CD4-positive, alpha-beta T cell treated with Interleukin-17A for 4 hours (primary cell): ENCODE data around the gene ERAL1.
A peak's percentile ranks its signal among the peaks of the same experiment; 100 is the strongest.

ENCODE experiments used
- DNase-seq: peaks from one replicate; pipeline ENCODE4 v3.0.0-alpha.2; 2020; ENCODE audit warnings: mixed read lengths

The ERAL1 gene

DNA sequence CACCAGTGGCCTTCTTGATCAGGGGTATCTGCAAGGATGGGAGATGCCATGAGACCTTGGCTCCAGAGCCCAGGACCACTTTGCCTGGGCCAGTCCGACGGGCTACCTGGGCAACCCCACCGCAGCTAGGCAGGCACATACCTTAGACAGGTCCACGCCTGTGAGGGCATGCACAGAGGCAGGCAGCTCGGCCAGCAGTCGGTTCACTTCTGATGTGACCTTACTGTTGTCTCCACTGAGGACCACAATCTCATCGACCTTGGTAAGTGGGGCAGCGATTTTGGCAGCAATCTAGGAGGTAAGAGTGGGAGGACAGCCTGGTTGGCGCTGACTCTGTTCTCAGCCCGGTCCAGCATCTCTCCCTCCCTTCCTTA lies 25.7 kb downstream of the ERAL1 start:
- no peak for DNase-seq

GRCh38 chr17:28881533-28882056 lies 26.8 kb downstream of the ERAL1 start:
- no peak for DNase-seq

DNA sequence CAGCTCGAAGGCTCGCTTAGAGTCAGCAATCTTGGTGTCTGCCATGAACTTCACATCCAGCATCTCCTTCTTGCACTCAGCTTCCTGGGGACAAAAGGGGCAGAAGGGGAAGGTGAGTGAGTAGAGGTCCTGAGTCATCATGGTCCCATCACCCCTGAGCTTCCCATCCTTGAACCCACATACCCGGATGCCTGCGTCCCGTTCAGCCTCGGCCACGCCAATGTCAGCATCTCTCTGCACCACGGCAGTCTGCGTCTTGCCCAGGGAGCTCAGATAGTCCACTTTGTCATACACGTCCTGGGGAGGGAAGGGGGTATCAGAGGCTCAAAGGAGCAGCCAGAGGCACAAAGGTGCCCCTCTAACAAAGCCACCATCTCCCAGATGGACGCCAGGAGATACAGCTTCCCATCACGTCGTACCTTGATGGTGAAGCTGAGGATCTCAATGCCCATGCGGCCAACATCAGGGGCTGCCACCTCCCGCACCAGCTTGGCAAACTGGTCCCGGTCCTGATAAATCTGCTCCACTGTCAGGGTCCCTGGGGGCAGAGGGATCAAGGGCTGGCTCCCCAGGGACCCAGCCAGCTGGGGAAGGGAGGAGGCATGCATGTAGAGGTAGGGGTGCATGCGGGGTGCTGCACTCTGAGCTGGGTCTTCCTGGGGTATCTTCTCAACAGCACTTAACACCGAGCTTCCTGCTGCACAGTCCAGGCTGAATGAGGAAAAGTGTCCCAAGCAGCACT lies 27.5 kb downstream of the ERAL1 start:
- DNase-seq: no peak

DNA sequence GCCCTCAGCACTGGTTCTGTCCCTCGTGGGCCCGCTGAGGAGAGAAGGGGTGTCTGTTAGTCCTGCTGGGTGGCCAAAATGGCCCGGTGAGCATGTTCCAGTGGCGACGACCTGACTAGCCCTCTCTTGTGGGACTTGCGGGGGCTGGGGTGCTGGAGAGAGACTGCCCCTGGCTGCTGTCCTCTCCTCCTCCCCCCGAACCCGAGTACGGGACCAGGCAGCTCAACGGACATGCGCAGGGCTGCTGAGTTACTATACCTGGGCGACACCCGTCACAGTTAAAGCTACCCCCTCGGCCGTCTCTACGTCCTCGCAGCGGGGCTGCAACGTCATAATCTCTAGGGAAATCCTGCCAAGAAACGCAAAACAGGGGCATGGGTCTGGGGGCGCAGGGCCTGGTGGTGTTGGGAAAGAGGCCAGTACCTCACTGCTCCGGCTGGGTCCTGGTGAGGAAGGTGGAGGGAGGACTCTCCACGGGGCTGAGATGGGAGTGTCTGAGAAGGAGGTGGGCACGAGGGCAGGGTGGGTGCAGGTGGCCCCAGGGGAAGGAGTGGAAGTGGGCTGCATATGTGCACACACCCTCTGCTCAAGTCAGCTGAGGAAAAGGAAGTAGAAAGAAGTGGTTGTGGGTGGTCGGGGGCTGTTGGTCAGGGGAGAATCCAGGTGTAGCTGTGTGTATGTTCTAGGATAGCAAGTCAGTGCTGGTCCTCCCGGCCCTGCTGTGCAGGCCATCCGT lies 29.3 kb downstream of the ERAL1 start:
- DNase-seq: no peak

GRCh38 chr17:28885363-28885762 lies 30.5 kb downstream of the ERAL1 start:
- no peak for DNase-seq

DNA sequence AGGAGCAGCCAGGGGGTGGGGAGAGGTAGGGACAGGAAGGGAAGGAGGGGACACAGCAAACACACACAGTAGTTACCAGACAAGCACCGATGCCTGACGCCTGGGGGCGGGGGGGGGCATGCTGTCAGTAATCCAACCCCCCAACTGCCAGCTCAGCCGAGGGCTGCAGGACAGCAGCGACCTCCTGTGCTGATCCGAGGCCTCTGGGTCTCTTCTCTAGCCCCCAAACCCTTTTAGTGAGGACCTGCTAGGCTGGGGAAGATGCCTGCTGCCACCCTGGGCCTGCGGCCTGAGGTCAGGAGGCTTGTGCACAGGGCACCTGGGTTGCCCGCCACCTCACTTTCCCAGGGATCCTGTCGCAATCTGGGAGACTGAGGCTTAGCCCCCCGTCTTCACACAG lies 31.1 kb downstream of the ERAL1 start:
- no peak for DNase-seq

- DNase-seq: no peak
Observed at GRCh38 chr17:28887871-28888471, 33.2 kb downstream of the ERAL1 start.

DNA sequence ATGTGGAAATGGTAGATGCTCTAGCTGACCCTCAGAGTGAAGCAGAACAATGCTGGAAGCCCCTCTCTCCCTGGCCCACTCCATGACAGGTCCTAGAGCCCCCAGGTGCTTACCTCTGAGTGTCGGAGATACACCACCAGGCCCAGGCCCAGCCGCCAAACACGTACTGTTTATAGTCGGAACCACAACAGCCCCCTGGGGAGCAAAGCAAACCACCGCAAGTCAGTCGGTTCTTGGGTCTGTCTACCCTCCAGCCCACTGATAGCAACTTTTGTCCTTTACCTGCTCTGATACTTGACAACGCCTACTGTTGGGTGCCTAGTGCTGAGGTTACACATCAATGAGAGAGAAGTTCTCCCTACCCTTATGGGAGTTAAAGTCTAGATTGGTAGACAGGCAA lies 34.0 kb downstream of the ERAL1 start:
- no peak for DNase-seq

GRCh38 chr17:28889996-28890395 lies 35.2 kb downstream of the ERAL1 start:
- DNase-seq: no peak

DNA sequence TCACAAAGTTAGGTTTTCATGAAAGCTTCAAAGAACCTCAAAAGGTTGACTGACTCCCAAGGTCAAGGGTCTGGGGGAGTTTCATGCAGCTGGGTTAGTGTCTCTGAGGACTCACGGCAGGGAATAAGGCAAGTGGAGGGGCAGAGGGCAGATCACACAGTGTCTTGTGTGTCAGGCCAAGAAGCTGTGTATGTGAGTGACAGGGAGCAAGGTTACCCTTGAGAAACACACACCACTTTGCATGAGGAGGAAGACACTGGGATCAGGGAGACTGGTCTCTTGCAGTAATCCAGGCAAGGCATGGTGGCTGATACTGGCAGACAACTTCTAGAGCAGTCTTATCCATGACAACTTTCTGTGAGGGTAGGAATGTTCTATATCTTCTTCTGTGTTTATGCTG lies 36.4 kb downstream of the ERAL1 start:
- DNase-seq: no peak

- DNase-seq: no peak
Observed at GRCh38 chr17:28892024-28892423, 37.2 kb downstream of the ERAL1 start.

GRCh38 chr17:28893248-28894183 lies 38.7 kb downstream of the ERAL1 start:
- peak; percentile 30 for DNase-seq

DNA sequence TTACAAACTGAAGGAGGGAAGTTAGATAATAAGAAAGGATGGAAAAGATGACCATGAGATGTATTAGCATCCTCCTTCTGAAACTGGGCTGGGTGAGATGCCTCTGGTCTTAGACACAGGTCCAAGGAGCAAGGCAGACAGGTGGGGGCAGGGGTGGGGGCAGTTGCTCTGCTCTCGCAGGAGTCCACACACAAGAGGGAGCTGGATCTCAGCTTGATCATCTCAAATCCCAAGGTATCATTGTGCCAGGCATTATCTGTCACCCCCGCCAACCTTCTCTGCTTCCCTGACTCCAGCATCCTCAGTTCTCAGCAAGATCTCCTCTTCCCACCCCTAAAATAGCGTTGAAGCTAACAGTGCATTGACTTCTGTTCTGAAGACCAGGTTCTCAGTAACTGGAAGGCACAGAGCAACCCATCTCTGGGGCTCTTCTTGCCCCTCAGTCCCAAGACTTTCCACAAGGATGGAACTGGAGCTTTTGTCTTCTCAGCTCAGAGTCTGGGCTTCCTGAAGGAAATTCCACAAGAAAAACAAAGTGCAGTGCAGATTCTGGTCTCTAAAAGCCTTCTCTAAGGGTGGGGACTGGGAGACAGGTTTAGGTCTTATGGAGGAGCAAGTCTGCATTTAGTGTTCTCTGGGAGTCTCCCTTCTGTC lies 41.1 kb downstream of the ERAL1 start:
- no peak for DNase-seq

DNA sequence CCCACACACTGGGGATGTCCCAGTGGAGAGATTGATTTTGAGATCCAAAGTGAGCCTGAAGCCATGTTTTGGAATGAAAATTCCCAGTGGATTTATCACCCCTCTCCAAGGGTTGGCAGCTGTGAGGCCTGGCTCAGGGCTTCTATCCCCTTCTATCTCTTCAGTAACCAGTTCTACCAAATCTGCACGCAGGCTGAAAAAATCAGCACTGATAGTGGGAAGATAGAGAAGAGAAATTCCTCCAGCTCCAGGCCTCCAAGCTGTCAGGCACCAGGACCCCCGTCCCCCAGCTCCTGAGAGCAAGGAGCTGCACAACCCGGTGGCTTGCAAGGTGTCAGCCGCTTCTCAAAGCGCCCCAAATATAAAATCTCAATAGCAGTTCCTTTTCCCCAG lies 41.7 kb downstream of the ERAL1 start:
- DNase-seq: no peak

- peak; percentile 79 for DNase-seq
Observed at GRCh38 chr17:28896884-28897768, 42.3 kb downstream of the ERAL1 start, which contains the start of gene FLOT2. Gene FLOT2, minus strand, starts transcription at chr17:28897733. Its CDS starts 159 bp downstream, at chr17:28897574.

DNA sequence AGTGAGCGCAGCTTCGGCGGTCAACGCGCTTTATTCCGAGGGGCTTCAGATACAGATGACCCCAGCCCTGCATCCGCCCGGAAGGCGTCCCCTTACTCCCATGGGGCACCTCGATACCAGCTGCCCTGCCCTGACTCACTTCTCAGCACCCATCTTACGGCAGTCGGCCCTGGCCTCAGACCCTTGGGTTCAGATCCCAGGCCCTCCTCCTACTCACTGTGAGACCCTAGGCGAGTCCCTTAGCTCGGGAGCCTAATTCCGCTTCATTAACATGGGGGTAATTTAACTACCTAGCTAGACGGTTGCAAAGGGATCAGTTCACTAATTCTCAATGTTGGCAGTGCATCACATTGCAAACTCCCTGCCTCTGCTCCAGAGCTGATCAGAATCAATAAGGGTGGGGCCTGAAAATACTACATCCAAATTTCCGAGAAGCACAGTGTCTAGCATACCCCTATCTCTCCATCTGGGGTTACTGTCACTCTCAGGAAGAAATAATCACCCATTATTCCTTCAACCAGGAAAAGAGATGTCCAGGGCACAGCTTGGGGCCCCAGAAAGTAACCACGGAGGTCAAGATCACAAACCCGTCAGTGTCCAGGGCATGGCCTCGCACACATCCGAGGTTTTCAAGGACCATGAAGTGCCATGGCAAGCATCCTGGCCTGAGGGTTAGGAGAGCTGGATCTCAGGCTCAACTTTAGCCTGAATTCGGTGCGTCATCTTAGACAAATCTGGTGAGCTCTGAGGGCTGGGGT lies 43.1 kb downstream of the ERAL1 start:
- peak; percentile 63 for DNase-seq

- no peak for DNase-seq
Observed at GRCh38 chr17:28898527-28898955, 43.7 kb downstream of the ERAL1 start.

GRCh38 chr17:28899212-28899815 lies 44.5 kb downstream of the ERAL1 start:
- DNase-seq: no peak

DNA sequence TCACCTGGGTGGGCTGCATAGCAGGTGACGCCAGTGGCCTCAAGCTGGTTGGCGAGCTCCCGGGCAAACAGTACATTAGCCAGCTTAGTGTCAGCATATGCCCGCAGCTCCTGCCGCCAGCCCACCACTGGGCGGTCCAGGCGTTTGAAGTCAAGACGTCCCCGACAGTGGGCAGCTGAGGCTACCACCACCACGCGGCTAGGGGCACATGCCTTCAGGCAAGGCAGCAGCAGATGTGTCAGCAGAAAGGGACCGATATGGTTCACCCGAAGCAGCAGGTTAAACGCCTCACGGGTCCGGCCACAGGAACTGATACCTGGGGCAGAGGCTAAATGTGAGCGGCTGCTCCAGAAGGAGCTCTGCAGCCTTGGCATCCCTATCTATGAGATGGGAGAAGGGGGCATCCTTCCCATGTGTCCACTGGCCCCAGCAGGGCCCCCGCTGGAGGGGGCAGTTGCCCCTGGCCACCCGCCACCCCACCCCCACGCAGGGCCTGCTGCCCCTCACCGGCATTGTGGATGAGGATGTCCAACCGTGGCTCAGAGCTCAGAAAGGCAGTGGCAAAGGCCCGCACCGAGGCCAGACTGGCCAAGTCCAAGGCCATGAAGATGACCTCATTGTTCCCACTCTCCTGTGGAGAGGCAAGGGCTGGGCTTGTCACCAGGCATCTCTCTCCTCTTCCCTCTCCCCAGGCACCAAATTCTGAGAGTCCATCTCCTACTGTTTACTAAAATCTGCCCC lies 46.3 kb downstream of the ERAL1 start:
- no peak for DNase-seq
